GM18870 (cell line): ENCODE data around the gene FAM131B.

Experiments used
- ATAC-seq: cut with Tn5 transposase; IDR thresholded peaks from one replicate; pipeline ENCODE4 v1.9.1; 2021; ENCODE audit warnings: moderate library complexity; ENCODE audit not compliant: unreplicated experiment

FAM131B gene

GRCh38 chr7:143360788-143361551, 1.5 kb downstream of the FAM131B start:
- no peak for ATAC-seq

DNA sequence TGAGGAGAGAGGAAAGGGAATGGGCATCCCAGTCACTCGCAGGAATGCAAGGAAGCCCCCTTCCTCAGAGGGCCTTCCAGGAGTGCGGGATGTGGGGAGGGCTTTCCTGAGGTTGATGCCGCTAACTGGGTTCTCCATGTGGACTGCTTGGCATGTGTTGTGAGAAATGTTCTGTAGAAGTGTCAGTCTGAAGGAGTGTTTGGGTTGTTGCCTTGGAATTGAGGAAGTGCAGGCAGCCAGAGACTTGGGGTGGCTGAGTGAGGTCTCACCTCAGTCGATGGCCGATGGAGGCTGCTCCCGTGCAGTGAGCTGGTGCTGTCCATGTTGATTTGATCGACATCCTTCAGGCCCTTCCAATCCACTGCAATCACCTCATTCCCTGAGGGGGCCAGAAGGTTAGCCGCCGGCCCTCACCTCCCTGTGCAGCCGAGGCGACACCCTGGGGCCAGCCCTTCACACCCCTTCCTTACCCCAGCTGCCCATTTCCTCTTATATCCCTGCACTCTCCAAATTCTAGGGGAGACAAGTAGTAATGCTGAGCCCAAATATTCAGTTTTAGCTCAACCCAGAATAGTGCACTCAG, 2.7 kb downstream of the FAM131B start:
- ATAC-seq, result no peak

GRCh38 chr7:143358626-143359025, 3.9 kb downstream of the FAM131B start:
- ATAC-seq, result no peak

DNA sequence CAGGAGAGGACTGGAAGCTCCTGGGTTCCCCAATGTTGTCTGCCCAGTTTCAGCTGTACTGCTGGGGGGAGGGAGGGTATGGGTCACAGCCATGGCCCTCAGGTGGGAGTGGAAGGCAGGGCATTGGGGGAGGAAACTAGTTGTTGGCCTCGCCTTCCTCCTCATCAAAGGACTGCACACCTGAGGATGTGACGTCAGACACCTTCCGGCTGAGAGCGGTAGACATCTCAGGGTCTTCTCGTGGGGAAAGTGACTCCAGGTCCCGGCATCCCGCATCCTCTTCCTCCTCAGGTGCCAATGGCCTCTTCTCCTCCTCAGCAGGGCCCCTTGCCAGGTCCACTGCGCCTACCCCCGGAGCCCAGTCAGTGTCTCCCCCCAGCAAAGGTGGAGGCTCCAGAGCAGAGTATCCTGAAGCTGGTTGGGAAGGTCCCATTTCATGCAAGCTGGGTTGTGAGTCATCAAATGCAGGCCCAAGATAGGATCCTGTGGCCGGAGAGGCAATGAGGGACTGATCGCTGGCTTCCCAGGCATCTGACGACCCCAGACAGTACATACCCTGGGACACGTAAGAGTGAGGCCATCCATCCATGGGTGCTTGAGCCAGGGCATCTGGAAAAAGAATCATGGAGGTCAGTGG, 6.0 kb downstream of the FAM131B start:
- no peak for ATAC-seq

GRCh38 chr7:143355450-143356385, 6.8 kb downstream of the FAM131B start:
- ATAC-seq, result no peak

DNA sequence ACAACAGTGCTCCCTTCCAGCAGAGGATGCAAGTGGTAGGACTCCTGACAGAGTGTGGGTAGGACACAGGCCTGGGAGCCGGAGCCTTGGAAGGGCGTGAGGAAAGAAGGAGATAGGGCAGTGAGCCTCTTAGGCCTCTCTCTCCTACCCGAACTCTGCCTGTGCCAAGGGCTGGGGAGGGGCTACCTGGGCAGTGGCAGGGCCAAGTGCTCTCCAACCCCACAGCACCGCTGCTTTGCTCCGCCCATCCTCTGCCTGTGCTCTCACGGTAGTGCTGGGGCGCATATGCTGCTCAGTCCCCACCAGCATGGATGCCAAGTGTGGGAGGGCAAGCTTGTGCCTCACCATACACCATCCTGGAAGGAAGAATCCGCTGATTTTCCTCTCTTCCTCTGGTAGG, 7.5 kb downstream of the FAM131B start:
- no peak for ATAC-seq

DNA sequence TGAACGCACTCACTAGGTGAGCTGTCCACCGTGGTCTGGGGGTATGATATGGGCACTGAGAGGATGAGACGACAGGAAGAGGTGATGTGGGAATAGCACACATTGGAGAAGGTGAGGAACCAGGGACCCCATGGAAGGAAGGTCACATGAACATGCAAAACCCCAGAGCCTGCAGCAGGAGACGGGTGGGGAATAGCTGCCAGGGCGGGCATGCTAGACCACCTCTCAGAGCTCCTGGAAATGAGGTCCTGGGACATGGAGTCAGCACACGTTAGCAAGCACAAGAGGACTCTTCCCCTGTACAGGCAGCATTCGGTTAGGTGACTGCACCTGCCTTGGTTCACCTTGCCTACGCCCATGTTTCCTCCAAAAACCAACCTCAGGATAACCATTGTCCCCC, 8.1 kb downstream of the FAM131B start:
- no peak for ATAC-seq

DNA sequence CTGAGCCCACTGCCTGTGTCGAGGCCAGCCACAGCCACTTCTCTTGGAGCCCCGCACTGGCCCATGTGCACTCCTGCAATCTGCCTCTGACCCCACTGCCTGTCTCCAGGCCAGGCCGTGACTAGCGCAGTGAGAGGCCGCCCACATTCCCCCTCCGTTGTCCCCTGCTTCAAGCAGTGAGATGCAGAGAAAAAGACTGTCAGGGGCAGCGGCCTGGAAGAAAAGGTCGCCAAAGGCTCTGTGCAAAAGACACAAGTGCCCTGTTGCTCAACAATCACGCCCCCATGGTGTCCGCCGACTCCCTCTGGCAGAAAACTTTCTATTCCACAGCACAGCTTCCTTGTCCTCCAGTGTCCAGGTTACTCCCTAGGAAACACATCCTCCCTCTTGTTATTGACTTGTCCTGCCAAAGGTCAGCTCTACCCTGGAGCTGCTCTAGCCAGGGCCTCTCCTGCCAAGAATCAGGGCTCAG, 9.9 kb downstream of the FAM131B start:
- ATAC-seq, result no peak

DNA sequence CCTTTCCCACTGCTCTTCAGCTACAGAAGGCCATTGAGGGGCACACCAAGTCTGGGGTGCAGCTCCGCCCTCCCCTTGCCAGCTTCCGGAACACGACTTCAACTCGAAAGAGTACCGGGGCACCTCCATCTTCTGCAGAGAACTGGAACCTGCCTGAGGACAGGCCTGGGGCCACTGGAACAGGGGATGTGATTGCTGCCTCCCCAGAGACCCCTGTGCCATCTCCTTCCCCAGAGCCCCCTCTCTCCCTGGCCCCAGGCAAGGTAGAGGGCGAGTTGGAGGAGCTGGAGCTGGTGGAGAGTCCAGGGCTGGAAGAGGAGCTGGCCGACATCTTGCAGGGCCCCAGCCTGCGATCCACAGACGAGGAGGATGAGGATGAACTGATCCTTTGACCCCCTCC, 10.9 kb downstream of the FAM131B start:
- no peak for ATAC-seq

DNA sequence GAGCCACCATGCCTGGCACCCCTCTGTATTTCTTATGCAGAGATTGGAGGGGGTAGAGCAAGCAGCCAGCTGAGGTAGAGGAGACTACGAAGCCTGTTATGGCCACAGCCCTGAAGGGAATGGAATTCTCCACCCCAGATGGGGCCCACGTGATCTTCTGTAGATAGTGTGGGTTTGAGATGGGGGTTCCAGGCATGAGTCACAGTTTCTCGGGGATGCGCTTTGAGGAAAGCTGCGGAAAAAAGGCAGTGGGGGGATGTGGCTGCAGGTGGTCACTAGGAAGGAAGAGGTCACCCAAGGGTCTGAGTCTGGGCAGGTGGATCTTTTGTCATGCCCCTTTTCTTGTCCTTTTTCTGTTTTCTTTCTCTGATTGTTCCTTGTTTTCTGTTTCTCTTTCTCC, 11.5 kb downstream of the FAM131B start:
- ATAC-seq, result no peak

GRCh38 chr7:143347950-143348349, 14.6 kb downstream of the FAM131B start:
- ATAC-seq, result no peak

DNA sequence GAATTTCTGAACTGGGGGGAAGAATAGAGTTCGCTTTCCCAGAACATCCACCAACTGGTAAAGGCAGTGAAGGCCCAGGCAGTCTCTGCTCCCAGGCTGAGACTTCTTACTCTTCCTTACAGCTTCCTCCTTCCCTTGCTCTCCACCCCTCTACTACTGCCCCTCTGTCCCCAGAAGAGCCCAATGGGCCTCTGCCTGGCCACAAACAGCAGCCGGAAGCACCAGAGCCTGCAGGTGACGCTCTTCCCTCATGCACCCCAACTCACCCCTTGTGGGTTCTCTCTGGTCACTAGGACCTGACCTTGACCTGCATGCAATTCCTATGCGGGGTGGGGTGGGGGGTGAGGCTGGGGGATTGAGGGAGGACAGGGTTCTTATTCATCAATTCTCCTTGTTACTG, 16.5 kb downstream of the FAM131B start:
- ATAC-seq, result no peak

- ATAC-seq, result no peak
Observed at GRCh38 chr7:143345428-143345900, 17.0 kb downstream of the FAM131B start.

GRCh38 chr7:143343596-143343995, 18.9 kb downstream of the FAM131B start:
- ATAC-seq, result no peak

- no peak for ATAC-seq
Observed at GRCh38 chr7:143341842-143342241, 20.7 kb downstream of the FAM131B start.

GRCh38 chr7:143337216-143337615, 25.3 kb downstream of the FAM131B start:
- no peak for ATAC-seq

DNA sequence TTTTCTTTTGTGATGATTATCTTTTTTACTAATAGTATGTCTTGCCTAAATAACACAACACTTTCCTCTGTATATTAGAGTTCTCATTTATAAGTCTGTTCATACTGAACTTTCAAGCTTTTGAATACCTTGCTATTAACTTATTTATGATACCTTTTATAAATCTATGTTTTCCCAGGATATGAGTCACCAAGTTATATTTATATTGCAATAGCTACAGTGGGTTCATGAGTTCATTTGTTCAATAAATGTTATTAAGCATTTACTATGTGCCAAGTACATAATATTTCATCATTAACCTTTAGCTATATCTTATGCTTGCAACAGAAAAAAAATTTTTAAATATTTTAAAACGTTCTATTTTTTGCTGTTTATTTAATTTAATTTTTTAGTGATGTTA, 28.3 kb downstream of the FAM131B start:
- no peak for ATAC-seq

DNA sequence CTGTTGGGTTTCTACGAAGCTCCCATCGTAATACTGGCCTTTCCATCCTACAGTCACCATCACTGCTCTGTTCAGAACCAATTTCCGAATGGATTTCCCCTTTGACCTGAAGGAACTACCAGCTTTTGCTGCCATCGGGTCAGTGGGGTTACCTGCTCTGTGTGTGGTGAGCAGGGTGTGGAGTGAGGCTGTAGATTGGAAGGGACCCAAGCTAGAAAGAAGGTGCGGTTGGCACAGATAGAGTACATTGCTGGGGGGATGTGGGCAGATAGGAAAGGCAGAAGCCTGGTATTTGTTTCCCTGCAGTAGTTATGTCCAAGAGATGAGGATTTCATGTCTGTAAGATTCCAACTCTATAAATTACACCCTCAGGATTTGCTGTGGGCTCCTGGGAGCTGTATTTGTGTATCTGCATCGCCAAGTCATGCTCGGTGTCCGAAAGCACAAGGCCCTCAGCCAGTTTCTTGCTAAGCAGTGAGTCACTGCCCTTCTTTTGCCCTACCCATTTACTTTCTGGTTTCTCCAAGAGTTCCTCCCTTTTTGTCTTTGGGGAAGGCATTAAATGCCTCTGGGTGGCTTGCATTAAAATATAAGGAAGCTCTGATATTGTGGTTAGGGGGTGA, 31.2 kb downstream of the FAM131B start:
- no peak for ATAC-seq

GRCh38 chr7:143329471-143330170, 32.9 kb downstream of the FAM131B start:
- ATAC-seq, result no peak

- ATAC-seq, result peak; percentile 63
Observed at GRCh38 chr7:143327903-143328302, 34.6 kb downstream of the FAM131B start.
